Esophagus muscularis mucosa (tissue), 4 donors: ENCODE results near the gene NDC1. TPM values are rescaled to one million over a fixed set of nuclear protein-coding genes. Genes with fewer than 3 reads are reported as not detected.
"Not testable (repeated sequence)": the region's sequence is repeated elsewhere in the genome, so short reads cannot be mapped to it uniquely, and the experiment has no call there.

Source experiments
- DNase-seq: peaks from one replicate; pipeline ENCODE4 v3.0.0-alpha.2; 2017; ENCODE audit errors: extremely low spot score
- H3K27ac ChIP-seq, 4 donors: fragments of 200-600 bp; sonication (generic); replicated peaks in 1 of 4; 1 replicate in 3 of 4; 2 replicates in 1 of 4; pipeline ENCODE4 v1.5.1; 2016 to 2019; ENCODE audit warnings: mild to moderate bottlenecking in 1 of 4
- H3K27me3 ChIP-seq, 4 donors: fragments of 200-600 bp; sonication (generic); one replicate each; pipeline versions ENCODE4 v1.5.1 to v1.6.0; 2016 to 2019
- H3K36me3 ChIP-seq, 4 donors: fragments of 200-600 bp; sonication (generic); one replicate each; pipeline ENCODE4 v1.5.1; 2016 to 2019
- H3K4me1 ChIP-seq, 4 donors: fragments of 200-600 bp; sonication (generic); one replicate each; pipeline ENCODE4 v1.5.1; 2016 to 2019
- H3K4me3 ChIP-seq, 4 donors: fragments of 200-600 bp; sonication (generic); 1 replicate in 2 of 4; 2 replicates in 2 of 4; pipeline ENCODE4 v1.5.1; 2016 to 2019; ENCODE audit warnings: mild to moderate bottlenecking in 4 of 4, moderate library complexity in 1 of 4
- H3K9me3 ChIP-seq, 4 donors: fragments of 200-600 bp; sonication (generic); 1 replicate in 3 of 4; 2 replicates in 1 of 4; pipeline ENCODE4 v1.5.1; 2016 to 2019
- EP300 ChIP-seq: sonication (generic); formaldehyde crosslinking; IDR thresholded peaks from one replicate; pipeline ENCODE4 v1.6.1; 2017; ENCODE audit warnings: antibody characterized with exemption
- POLR2A ChIP-seq: fragments of 450-650 bp; IDR thresholded peaks from one replicate; pipeline ENCODE4 v1.6.1; 2017; ENCODE audit warnings: antibody characterized with exemption, moderate library complexity, mild to moderate bottlenecking, low read depth
- POLR2AphosphoS5 ChIP-seq, 2 donors: sonication (generic); formaldehyde crosslinking; IDR thresholded peaks; one replicate each; pipeline ENCODE4 v1.6.1; 2017; ENCODE audit warnings: antibody characterized with exemption in 2 of 2
- whole genome bisulfite sequencing: methylation state at CpG from one replicate; pipeline ENCODE4 v1.1.5; 2018; 5-methylcytosine and 5-hydroxymethylcytosine counted together
- intact Hi-C: fragments of 100-400 bp; cut with DNase I; formaldehyde crosslinking; loops from one replicate; pipeline ENCODE4 v1.15.1; 2023
- total RNA-seq, 4 donors: library from RNA; depleted of rRNA; stranded (reverse); fragments of >200 nt; gene quantifications; one replicate each; pipeline versions ENCODE4 v1.1.0 to v1.2.1, GENCODE V29; 2016
- TF ChIP-seq, protein P1 (sequence below), 3 experiments: fragments of 200-600 bp in 2 of 3; fragments of 450-650 bp in 1 of 3; sonication (generic) in 2 of 3; IDR thresholded peaks; one replicate each; pipeline ENCODE4 v1.5.1; 2017 to 2019; ENCODE audit warnings: antibody characterized with exemption in 3 of 3, mild to moderate bottlenecking in 2 of 3, moderate library complexity in 1 of 3

NDC1 gene
- total RNA-seq, 4 donors from 2014 or later = 5.6 to 8.3 (median 8.1) TPM

- no peaks in the 10 kb centered on the region for H3K4me1 ChIP-seq
- DNase-seq = no peak
- H3K27ac ChIP-seq = no peak overlapping the region
- intact Hi-C loops = no loop called here
- no peaks in the 10 kb centered on the region for H3K27me3 ChIP-seq
- H3K4me3 ChIP-seq = no peak overlapping the region
- peaks cover 0 to 13% (median under 1%) of the 10 kb centered on the region in 4 donors for H3K36me3 ChIP-seq
- TF ChIP-seq, protein P1, sequence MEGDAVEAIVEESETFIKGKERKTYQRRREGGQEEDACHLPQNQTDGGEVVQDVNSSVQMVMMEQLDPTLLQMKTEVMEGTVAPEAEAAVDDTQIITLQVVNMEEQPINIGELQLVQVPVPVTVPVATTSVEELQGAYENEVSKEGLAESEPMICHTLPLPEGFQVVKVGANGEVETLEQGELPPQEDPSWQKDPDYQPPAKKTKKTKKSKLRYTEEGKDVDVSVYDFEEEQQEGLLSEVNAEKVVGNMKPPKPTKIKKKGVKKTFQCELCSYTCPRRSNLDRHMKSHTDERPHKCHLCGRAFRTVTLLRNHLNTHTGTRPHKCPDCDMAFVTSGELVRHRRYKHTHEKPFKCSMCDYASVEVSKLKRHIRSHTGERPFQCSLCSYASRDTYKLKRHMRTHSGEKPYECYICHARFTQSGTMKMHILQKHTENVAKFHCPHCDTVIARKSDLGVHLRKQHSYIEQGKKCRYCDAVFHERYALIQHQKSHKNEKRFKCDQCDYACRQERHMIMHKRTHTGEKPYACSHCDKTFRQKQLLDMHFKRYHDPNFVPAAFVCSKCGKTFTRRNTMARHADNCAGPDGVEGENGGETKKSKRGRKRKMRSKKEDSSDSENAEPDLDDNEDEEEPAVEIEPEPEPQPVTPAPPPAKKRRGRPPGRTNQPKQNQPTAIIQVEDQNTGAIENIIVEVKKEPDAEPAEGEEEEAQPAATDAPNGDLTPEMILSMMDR (IDR thresholded peaks at IDR 0.05) = no peak
- TF ChIP-seq POLR2A = no peak
- no peak for TF ChIP-seq EP300
- TF ChIP-seq POLR2AphosphoS5 (IDR thresholded peaks at IDR 0.05) = no peak
- WGBS = 46% methylated on average over 1 of the region's 1 CpG
- H3K9me3 ChIP-seq = peaks cover 0 to 7% (median 0%) of the 10 kb centered on the region in 4 donors
These were observed 72.4 kb downstream of the NDC1 start for GRCh38 chr1:53765657-53766056.

DNA sequence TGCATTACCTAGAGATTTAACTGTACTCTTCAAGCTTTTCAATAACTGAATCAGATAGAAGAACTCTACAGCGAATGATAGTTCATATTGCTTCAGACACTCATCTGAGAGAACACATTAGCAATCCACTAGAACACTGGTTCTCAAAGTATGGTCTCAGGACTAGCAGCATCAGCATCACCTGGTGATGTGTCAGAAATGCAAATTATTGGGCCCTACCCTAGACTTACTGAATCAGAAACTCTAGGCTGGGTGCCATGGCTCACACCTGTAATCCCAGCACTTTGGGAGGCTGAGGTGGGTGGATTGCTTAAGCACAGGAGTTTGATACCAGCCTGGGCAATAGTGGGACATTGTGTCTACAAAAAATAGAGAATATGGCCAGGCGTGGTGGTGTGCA, 74.2 kb downstream of the NDC1 start:
- Histone ChIP-seq H3K4me3 (no peak overlapping the region), H3K9me3 (peaks cover 0 to 7% (median 0%) of the 10 kb centered on the region in 4 donors), H3K27me3 (no peaks in the 10 kb centered on the region), H3K36me3 (peaks cover 0 to 5% (median 0%) of the 10 kb centered on the region in 4 donors), H3K27ac (no peak overlapping the region), H3K4me1 (no peaks in the 10 kb centered on the region)
- intact Hi-C loops = no loop called here
- 100% methylated on average over 2 of the region's 2 CpGs for WGBS
- TF ChIP-seq EP300 (no peak), POLR2AphosphoS5 (IDR thresholded peaks at IDR 0.05) (no peak), POLR2A (no peak)
- TF ChIP-seq, protein P1 (IDR thresholded peaks at IDR 0.05) = no peak
- DNase-seq = no peak

DNA sequence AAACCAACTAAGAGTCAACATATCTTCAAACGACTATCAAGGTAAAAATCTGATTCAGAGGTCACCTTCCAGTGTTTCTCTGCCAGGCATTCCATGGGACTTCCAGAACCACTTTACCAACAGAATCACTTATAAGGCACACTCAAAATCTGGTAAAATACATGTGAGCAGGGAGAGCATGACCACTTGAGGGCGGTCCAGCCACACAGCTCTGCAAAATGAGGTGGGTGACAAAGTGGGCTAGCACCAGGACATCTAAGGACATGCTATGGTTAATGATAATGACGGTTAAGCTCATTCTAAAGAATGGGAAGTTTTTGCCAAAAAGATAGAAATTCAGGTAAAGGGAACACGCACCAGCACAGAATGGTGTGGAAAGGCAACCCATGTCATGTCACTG, 74.6 kb downstream of the NDC1 start:
- intact Hi-C loops = no loop called here
- WGBS = 93% methylated on average over 4 of the region's 4 CpGs
- TF ChIP-seq POLR2A = no peak
- TF ChIP-seq, protein P1 (IDR thresholded peaks at IDR 0.05) = no peak
- TF ChIP-seq POLR2AphosphoS5 (IDR thresholded peaks at IDR 0.05) = no peak
- no peak for TF ChIP-seq EP300
- Histone ChIP-seq H3K27ac (no peak overlapping the region), H3K36me3 (peaks cover 0 to 5% (median 0%) of the 10 kb centered on the region in 4 donors), H3K9me3 (peaks cover 0 to 7% (median 0%) of the 10 kb centered on the region in 4 donors), H3K27me3 (no peaks in the 10 kb centered on the region), H3K4me1 (no peaks in the 10 kb centered on the region), H3K4me3 (no peak overlapping the region)
- DNase-seq = no peak

DNA sequence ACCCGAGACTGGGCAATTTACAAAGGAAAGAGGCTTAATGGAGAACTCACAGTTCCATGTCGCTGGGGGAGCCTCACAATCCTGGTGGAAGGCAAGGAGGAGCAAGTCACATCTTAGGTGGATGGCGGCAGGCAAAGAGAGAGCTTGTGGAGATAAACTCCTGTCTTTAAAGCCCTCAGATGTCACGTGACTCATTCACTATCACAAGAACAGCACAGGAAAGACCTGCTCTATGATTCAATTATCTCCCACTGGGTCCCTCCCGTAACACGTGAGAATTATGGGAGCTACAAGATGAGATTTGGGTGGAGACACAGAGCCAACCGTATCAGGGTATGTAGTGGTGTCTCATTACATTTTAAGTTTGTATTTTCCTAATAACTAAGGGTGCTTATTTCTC, 77.6 kb downstream of the NDC1 start:
- H3K4me1 ChIP-seq, H3K27ac ChIP-seq, H3K9me3 ChIP-seq, intact Hi-C loops, DNase-seq, H3K4me3 ChIP-seq, H3K36me3 ChIP-seq, H3K27me3 ChIP-seq: not testable (repeated sequence)
- WGBS = 92% methylated on average over 7 of the region's 7 CpGs

DNA sequence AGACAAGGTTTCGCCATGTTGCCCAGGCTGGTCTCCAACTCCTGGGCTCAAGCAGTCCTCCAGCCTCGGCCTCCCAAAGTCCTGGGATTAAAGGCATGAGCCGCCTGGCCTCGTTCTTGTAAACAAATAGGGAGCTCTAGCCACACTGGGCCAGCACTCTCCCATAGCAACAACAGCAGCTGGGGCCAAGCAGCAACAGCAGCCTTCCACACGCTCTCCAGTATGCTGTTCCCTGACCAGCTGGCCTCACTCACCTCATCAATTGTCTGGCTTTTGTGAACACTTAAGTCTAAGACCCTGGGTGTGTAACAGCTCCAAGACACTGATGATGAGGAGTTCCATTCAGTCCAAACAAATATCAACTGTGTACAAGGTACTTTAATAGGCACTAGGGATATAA, 82.2 kb downstream of the NDC1 start:
- DNase-seq = no peak
- Histone ChIP-seq H3K36me3 (no peaks in the 10 kb centered on the region), H3K4me1 (no peaks in the 10 kb centered on the region), H3K9me3 (no peaks in the 10 kb centered on the region), H3K27ac (no peak overlapping the region), H3K27me3 (no peaks in the 10 kb centered on the region), H3K4me3 (no peak overlapping the region)
- TF ChIP-seq, protein P1 (IDR thresholded peaks at IDR 0.05) = no peak
- TF ChIP-seq POLR2A (no peak), POLR2AphosphoS5 (IDR thresholded peaks at IDR 0.05) (no peak), EP300 (no peak)
- 82% methylated on average over 5 of the region's 5 CpGs for WGBS
- intact Hi-C loops = loop anchor here (2.0 kb wide), 1 partner anchor 269 kb away; no protein-coding TSS in a partner anchor
